ENCODE data around the gene MTHFSD.

The MTHFSD gene

GRCh38 chr16:86597880-86598606 is 43.0 kb upstream of the MTHFSD start:
- TF ChIP-seq CTCF (IDR thresholded peaks at IDR 0.05; ENCODE audit: insufficient read depth, low read length, missing control alignments) = no peak
- no peak for DNase-seq (ENCODE audit: low read depth, low spot score)
- no peak overlapping the region for H3K4me3 ChIP-seq (ENCODE audit: low read depth, low read length)
- ChIA-PET CTCF (no interaction called here), POLR2A (interaction anchor here (1.0 kb wide), 1 partner anchor 13 kb away, joined by 3 read pairs; no protein-coding TSS in a partner anchor)

GRCh38 chr16:86597126-86597879 is 42.3 kb upstream of the MTHFSD start:
- H3K4me3 ChIP-seq (ENCODE audit: low read depth, low read length) = no peak overlapping the region
- TF ChIP-seq CTCF (IDR thresholded peaks at IDR 0.05; ENCODE audit: insufficient read depth, low read length, missing control alignments) = no peak
- CTCF ChIA-PET = no interaction called here
- DNase-seq (ENCODE audit: low read depth, low spot score) = no peak
- POLR2A ChIA-PET = no interaction called here

GRCh38 chr16:86595983-86596605 is 41.1 kb upstream of the MTHFSD start:
- no peak overlapping the region for H3K4me3 ChIP-seq (ENCODE audit: low read depth, low read length)
- ChIA-PET POLR2A (interaction anchor here (0.9 kb wide), 1 partner anchor 10 kb away, joined by 3 read pairs; no protein-coding TSS in a partner anchor), CTCF (interaction anchor here (1.4 to 1.6 kb wide), 3 partner anchors 12 to 467 kb away, joined by 4 to 6 read pairs (median 4); no protein-coding TSS in a partner anchor)
- DNase-seq (ENCODE audit: low read depth, low spot score) = no peak
- TF ChIP-seq CTCF (IDR thresholded peaks at IDR 0.05; ENCODE audit: insufficient read depth, low read length, missing control alignments) = no peak

- ChIA-PET CTCF (interaction anchor here (1.0 to 1.6 kb wide), 3 partner anchors 9 to 14 kb away, joined by 3 to 4 read pairs (median 4); no protein-coding TSS in a partner anchor), POLR2A (interaction anchor here (0.7 kb wide), 1 partner anchor 16 kb away, joined by 3 read pairs; no protein-coding TSS in a partner anchor)
- no peak for TF ChIP-seq CTCF (IDR thresholded peaks at IDR 0.05; ENCODE audit: insufficient read depth, low read length, missing control alignments)
- DNase-seq (ENCODE audit: low read depth, low spot score) = no peak
- no peak overlapping the region for H3K4me3 ChIP-seq (ENCODE audit: low read depth, low read length)
Observed at GRCh38 chr16:86594721-86595120, 39.7 kb upstream of the MTHFSD start.

- CTCF ChIA-PET = interaction anchor here (1.0 to 1.6 kb wide), 4 partner anchors 10 to 469 kb away, joined by 3 to 4 read pairs (median 4); no protein-coding TSS in a partner anchor
- no peak overlapping the region for H3K4me3 ChIP-seq (ENCODE audit: low read depth, low read length)
- TF ChIP-seq CTCF (IDR thresholded peaks at IDR 0.05; ENCODE audit: insufficient read depth, low read length, missing control alignments) = no peak
- DNase-seq (ENCODE audit: low read depth, low spot score) = no peak
- POLR2A ChIA-PET = interaction anchor here (0.7 kb wide), 1 partner anchor 15 kb away, joined by 3 read pairs; no protein-coding TSS in a partner anchor
Observed at GRCh38 chr16:86593913-86594620, 39.0 kb upstream of the MTHFSD start.

Measured in AG04449 (cell line).